Trophoblast cell (in vitro differentiated cells and primary cell): ENCODE data around the gene NUFIP1.
"Not testable (repeated sequence)": the region's sequence is repeated elsewhere in the genome, so short reads cannot be mapped to it uniquely, and the experiment has no call there.

Experiments used
- DNase-seq, 2 donors: peaks; one replicate each; pipeline ENCODE4 v3.0.0-alpha.2; 2016
- H2AFZ ChIP-seq: 2 replicates; pipeline ENCODE4 v1.6.1; 2013; ENCODE audit warnings: low read length, moderate library complexity, mild to moderate bottlenecking; ENCODE audit not compliant: insufficient read depth, poor library complexity
- H2AK5ac ChIP-seq: 2 replicates; pipeline ENCODE4 v1.6.1; 2013; ENCODE audit warnings: mild to moderate bottlenecking, low read length
- H2BK120ac ChIP-seq: 2 replicates; pipeline ENCODE4 v1.6.1; 2013; ENCODE audit warnings: low read length, mild to moderate bottlenecking, moderate library complexity; ENCODE audit not compliant: insufficient read depth, poor library complexity
- H2BK12ac ChIP-seq: 2 replicates; pipeline ENCODE4 v1.6.1; 2013; ENCODE audit warnings: mild to moderate bottlenecking, low read length, moderate library complexity
- H2BK5ac ChIP-seq: 2 replicates; pipeline ENCODE4 v1.6.1; 2013; ENCODE audit warnings: low read length, low read depth, moderate library complexity, mild to moderate bottlenecking; ENCODE audit not compliant: poor library complexity
- H3K14ac ChIP-seq: 2 replicates; pipeline ENCODE4 v1.6.1; 2013; ENCODE audit warnings: mild to moderate bottlenecking, low read length
- H3K18ac ChIP-seq: 2 replicates; pipeline ENCODE4 v1.6.1; 2013; ENCODE audit warnings: mild to moderate bottlenecking, low read length
- H3K23ac ChIP-seq: 2 replicates; pipeline ENCODE4 v1.6.1; 2013; ENCODE audit warnings: low read length
- H3K27ac ChIP-seq: 2 replicates; pipeline ENCODE4 v1.5.1; 2013; ENCODE audit warnings: low read depth, mild to moderate bottlenecking, inconsistent platforms, low read length, moderate library complexity
- H3K27me3 ChIP-seq: 2 replicates; pipeline ENCODE4 v1.6.1; 2013; ENCODE audit warnings: inconsistent platforms, mild to moderate bottlenecking, low read length, moderate library complexity; ENCODE audit not compliant: insufficient read depth
- H3K36me3 ChIP-seq, 2 experiments: 1 replicate in 1 of 2; 2 replicates in 1 of 2; pipeline ENCODE4 v1.6.1; 2013; ENCODE audit warnings: low read length in 2 of 2, mild to moderate bottlenecking in 2 of 2, moderate library complexity in 1 of 2; ENCODE audit not compliant: insufficient read depth in 2 of 2, control insufficient read depth in 1 of 2
- H3K4ac ChIP-seq: 2 replicates; pipeline ENCODE4 v1.6.1; 2013; ENCODE audit warnings: low read depth, mild to moderate bottlenecking, low read length, moderate library complexity
- H3K4me1 ChIP-seq, 2 experiments: 1 replicate in 1 of 2; 2 replicates in 1 of 2; pipeline ENCODE4 v1.6.1; 2013; ENCODE audit warnings: low read length in 2 of 2, mild to moderate bottlenecking in 2 of 2, moderate library complexity in 1 of 2; ENCODE audit not compliant: insufficient read depth in 2 of 2, control insufficient read depth in 1 of 2
- H3K4me2 ChIP-seq: 2 replicates; pipeline ENCODE4 v1.6.1; 2013; ENCODE audit warnings: inconsistent platforms, mild to moderate bottlenecking, low read length, moderate library complexity
- H3K4me3 ChIP-seq: 2 replicates; pipeline ENCODE4 v1.5.1; 2013; ENCODE audit warnings: mild to moderate bottlenecking, low read depth, low read length, inconsistent platforms
- H3K79me1 ChIP-seq: one replicate; pipeline ENCODE4 v1.6.1; 2013; ENCODE audit warnings: low read length
- H3K79me2 ChIP-seq: 2 replicates; pipeline ENCODE4 v1.6.1; 2013; ENCODE audit warnings: low read length, mild to moderate bottlenecking; ENCODE audit not compliant: control insufficient read depth, insufficient read depth, poor library complexity
- H3K9ac ChIP-seq: 2 replicates; pipeline ENCODE4 v1.6.1; 2013; ENCODE audit warnings: mild to moderate bottlenecking, low read length
- H3K9me3 ChIP-seq: 2 replicates; pipeline ENCODE4 v1.6.1; 2013; ENCODE audit warnings: low read depth, mild to moderate bottlenecking, control low read depth, inconsistent platforms, low read length; ENCODE audit not compliant: insufficient read depth
- H4K12ac ChIP-seq: 2 replicates; pipeline ENCODE4 v1.6.1; 2013; ENCODE audit warnings: low read depth, mild to moderate bottlenecking, low read length, moderate library complexity
- H4K8ac ChIP-seq: 2 replicates; pipeline ENCODE4 v1.6.1; 2013; ENCODE audit warnings: low read depth, mild to moderate bottlenecking, low read length, moderate library complexity
- H4K91ac ChIP-seq: one replicate; pipeline ENCODE4 v1.6.1; 2013; ENCODE audit warnings: low read depth, mild to moderate bottlenecking, low read length, moderate library complexity
- WGBS: extraction: QIAGEN DNeasy Blood & Tissue Kit; methylation state at CpG from one replicate; pipeline ENCODE4 v1.1.7; 2013; ENCODE audit warnings: missing lambda C conversion rate; ENCODE audit not compliant: insufficient read length, insufficient coverage; ENCODE audit errors: extremely low coverage; 5-methylcytosine and 5-hydroxymethylcytosine counted together

The NUFIP1 gene

DNA sequence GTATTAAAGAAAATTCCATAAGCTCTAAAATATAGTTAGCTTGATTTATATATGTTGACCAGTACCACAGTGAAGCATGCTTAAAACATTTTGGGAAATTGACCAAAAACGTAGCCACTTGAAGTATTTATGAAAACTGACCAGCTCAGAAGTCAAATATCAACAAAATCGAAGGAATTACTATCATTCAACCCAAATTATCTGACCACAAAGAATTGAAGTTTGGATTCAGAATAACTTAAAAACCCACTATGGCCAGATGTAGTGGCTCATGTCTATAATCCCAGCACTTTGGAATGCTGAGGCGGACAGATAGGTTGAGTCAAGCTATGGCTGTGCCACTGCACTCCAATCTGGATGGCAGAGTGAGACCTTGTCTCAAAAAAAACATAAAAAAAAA is 32.0 kb upstream of the NUFIP1 start:
- WGBS: no CpG with 5 or more reads among the region's 3 CpGs
- Histone ChIP-seq H2AK5ac (no peak overlapping the region), H3K9me3 (no peaks in the 10 kb centered on the region), H3K4me1 (no peaks in the 10 kb centered on the region), H4K91ac (no peak overlapping the region), H3K9ac (no peak overlapping the region), H2BK120ac (no peak overlapping the region), H3K4ac (no peak overlapping the region), H4K8ac (no peak overlapping the region), H4K12ac (no peak overlapping the region), H2AFZ (no peak overlapping the region), H2BK12ac (no peak overlapping the region), H3K18ac (no peak overlapping the region), H3K23ac (no peak overlapping the region), H3K36me3 (peaks cover 6 to 13% of the 10 kb centered on the region in 2 experiments), H3K27ac (no peak overlapping the region), H3K27me3 (no peaks in the 10 kb centered on the region), H3K4me2 (no peak overlapping the region), H2BK5ac (no peak overlapping the region), H3K79me2 (no peaks in the 10 kb centered on the region), H3K14ac (no peak overlapping the region), H3K4me3 (no peak overlapping the region), H3K79me1 (no peaks in the 10 kb centered on the region)
- DNase-seq: no peak

DNA sequence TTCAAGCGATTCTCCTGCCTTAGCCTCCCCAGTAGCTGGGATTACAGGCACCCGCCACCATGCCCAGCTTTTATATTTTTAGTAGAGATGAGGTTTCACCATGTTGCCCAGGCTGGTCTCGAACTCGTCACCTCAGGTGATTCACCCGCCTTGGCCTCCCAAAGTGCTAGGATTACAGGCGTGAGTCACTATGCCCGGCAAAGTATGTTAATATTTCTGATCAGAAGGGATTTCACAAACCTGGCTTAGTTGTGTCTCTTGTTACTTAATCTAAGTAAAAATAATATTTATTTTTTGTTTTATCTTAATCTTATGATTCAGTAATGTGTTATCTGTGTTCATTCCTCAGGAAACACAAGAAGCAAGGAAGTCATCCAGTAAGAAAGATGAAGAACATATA is 30.7 kb upstream of the NUFIP1 start:
- not testable (repeated sequence) for H3K27me3 ChIP-seq, H2AFZ ChIP-seq, H3K14ac ChIP-seq, H3K23ac ChIP-seq, H3K4me2 ChIP-seq, H2BK5ac ChIP-seq, H4K91ac ChIP-seq, H3K4ac ChIP-seq, H3K27ac ChIP-seq, H2BK120ac ChIP-seq, H2AK5ac ChIP-seq, H2BK12ac ChIP-seq, H3K18ac ChIP-seq, H3K9ac ChIP-seq, H4K8ac ChIP-seq, H3K79me2 ChIP-seq, H3K79me1 ChIP-seq, H3K4me1 ChIP-seq, H3K9me3 ChIP-seq, H4K12ac ChIP-seq, H3K4me3 ChIP-seq
- peak in 1 of 2 donors; percentile 42 for DNase-seq
- no CpG with 5 or more reads among the region's 7 CpGs for WGBS
- peaks cover 9 to 16% of the 10 kb centered on the region in 2 experiments for H3K36me3 ChIP-seq

DNA sequence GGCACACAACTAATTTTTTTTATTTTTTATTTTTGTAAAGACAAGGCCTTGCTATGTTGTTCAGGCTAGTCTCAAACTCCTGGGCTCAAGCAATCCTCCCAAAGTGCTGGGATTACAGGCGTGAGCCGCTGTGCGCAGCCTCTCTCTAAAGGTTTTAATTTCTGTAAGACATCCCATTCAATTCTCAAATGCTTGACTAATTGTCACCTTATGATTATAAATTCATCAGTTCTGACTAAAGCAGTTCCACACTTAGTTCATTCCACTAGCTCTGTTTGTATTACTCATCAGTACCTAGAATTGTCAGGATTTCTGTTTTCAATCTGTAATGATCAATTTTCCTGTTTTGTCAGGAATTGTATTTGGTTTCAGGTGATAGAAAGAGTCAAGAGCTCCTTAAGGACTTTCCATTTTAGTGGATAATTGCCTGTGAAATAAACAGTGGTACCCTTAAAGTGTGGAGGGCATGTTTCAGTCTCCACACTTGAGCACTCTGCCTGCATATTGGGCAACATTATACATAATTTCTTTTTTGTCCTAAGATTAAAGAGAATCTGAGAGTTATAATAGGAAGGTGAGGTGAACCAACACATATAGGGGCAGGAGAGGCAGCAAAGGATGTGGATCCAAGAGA is 27.6 kb upstream of the NUFIP1 start:
- no peak overlapping the region for H4K12ac ChIP-seq
- WGBS: no CpG with 5 or more reads among the region's 3 CpGs

DNA sequence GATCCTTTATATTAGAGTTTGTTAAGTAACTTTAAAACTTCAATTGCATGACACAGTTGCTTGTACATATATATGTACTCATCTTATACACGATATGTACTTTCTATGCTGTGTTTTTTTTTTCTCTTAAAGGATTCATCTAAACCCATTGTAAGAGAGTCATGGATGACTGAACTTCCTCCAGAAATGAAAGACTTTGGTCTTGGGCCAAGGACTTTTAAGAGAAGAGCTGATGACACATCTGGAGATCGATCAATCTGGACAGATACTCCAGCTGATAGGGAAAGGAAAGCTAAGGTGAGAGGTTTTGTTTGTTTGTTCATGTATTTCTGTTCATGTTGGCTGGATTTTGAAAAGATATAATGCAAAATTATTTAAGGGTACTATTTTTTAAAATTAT is 26.0 kb upstream of the NUFIP1 start:
- no CpG with 5 or more reads among the region's 2 CpGs for WGBS
- H2AFZ ChIP-seq: no peak overlapping the region
- H3K4me1 ChIP-seq: no peaks in the 10 kb centered on the region
- no peak overlapping the region for H3K4me3 ChIP-seq
- no peak overlapping the region for H3K23ac ChIP-seq
- peaks cover 12 to 20% of the 10 kb centered on the region in 2 experiments for H3K36me3 ChIP-seq
- no peak overlapping the region for H3K9ac ChIP-seq
- no peak overlapping the region for H2BK12ac ChIP-seq
- H3K4me2 ChIP-seq: no peak overlapping the region
- H3K14ac ChIP-seq: no peak overlapping the region
- H2BK5ac ChIP-seq: no peak overlapping the region
- no peak for DNase-seq
- H3K9me3 ChIP-seq: no peaks in the 10 kb centered on the region
- H4K12ac ChIP-seq: no peak overlapping the region
- H3K27ac ChIP-seq: no peak overlapping the region
- no peaks in the 10 kb centered on the region for H3K79me2 ChIP-seq
- no peaks in the 10 kb centered on the region for H3K79me1 ChIP-seq
- no peak overlapping the region for H4K8ac ChIP-seq
- H3K27me3 ChIP-seq: no peaks in the 10 kb centered on the region
- no peak overlapping the region for H4K91ac ChIP-seq
- H3K4ac ChIP-seq: no peak overlapping the region
- no peak overlapping the region for H2AK5ac ChIP-seq
- H2BK120ac ChIP-seq: no peak overlapping the region
- no peak overlapping the region for H3K18ac ChIP-seq

More for the DNA sequence above, 27.6 kb upstream of the NUFIP1 start:
- no peak overlapping the region for H4K91ac ChIP-seq
- H4K8ac ChIP-seq: no peak overlapping the region
- DNase-seq: no peak
- no peak overlapping the region for H2BK120ac ChIP-seq
- no peak overlapping the region for H3K14ac ChIP-seq
- H3K9me3 ChIP-seq: no peaks in the 10 kb centered on the region
- no peak overlapping the region for H3K4me2 ChIP-seq
- no peak overlapping the region for H3K9ac ChIP-seq
- H3K36me3 ChIP-seq: peaks cover 10% of the 10 kb centered on the region in 2 experiments
- H3K27ac ChIP-seq: no peak overlapping the region
- no peaks in the 10 kb centered on the region for H3K79me1 ChIP-seq
- H2BK5ac ChIP-seq: no peak overlapping the region
- H3K4me1 ChIP-seq: no peaks in the 10 kb centered on the region
- H3K23ac ChIP-seq: no peak overlapping the region
- no peaks in the 10 kb centered on the region for H3K79me2 ChIP-seq
- no peak overlapping the region for H3K4me3 ChIP-seq
- H2BK12ac ChIP-seq: no peak overlapping the region
- H3K27me3 ChIP-seq: no peaks in the 10 kb centered on the region
- H2AK5ac ChIP-seq: no peak overlapping the region
- no peak overlapping the region for H3K18ac ChIP-seq
- no peak overlapping the region for H2AFZ ChIP-seq
- no peak overlapping the region for H3K4ac ChIP-seq
